GM10248 (cell line): ENCODE measurements around the gene MARK2.
A peak's percentile ranks its signal among the peaks of the same experiment; 100 is the strongest.

Experiments
- CTCF ChIA-PET: fragments of 300-600 bp; sonication (Branson Sonifier 250); formaldehyde crosslinking; extraction: SDS; loops from one replicate; lab custom pipeline; 2021; ENCODE audit warnings: antibody characterized with exemption; lab: Yijun Ruan, JAX
- POLR2A ChIA-PET: fragments of 350-650 bp; sonication (Branson Sonifier 250); formaldehyde crosslinking; extraction: SDS; loops from one replicate; lab custom pipeline; 2020; ENCODE audit warnings: antibody characterized with exemption; lab: Yijun Ruan, JAX
- DNase-seq: peaks from one replicate; pipeline ENCODE4 v3.0.0; 2012; ENCODE audit errors: extremely low spot score
- CTCF ChIP-seq: IDR thresholded peaks from 2 replicates; pipeline ENCODE4 v1.5.1; 2012; ENCODE audit warnings: mild to moderate bottlenecking, low read depth; ENCODE audit errors: extremely low read depth, missing control alignments, control extremely low read depth

The MARK2 gene

GRCh38 chr11:63829823-63830489 is 9.0 kb upstream of the MARK2 start:
- CTCF ChIA-PET = interaction anchor here (0.7 to 5.4 kb wide), 5 partner anchors 7 to 91 kb away, joined by 3 to 42 read pairs (median 3); partner anchors contain the start of gene MARK2
- DNase-seq = peak; percentile 41
- peak; percentile 31 for TF ChIP-seq CTCF
- POLR2A ChIA-PET = interaction anchor here (0.6 kb wide), 1 partner anchor 18 kb away, joined by 5 read pairs; no protein-coding TSS in a partner anchor

GRCh38 chr11:63831326-63831725 is 7.6 kb upstream of the MARK2 start:
- ChIA-PET CTCF (interaction anchor here (1.0 to 2.2 kb wide), 2 partner anchors 10 to 89 kb away, joined by 3 to 7 read pairs; no protein-coding TSS in a partner anchor), POLR2A (no interaction called here)
- no peak for TF ChIP-seq CTCF
- no peak for DNase-seq

- DNase-seq = no peak
- POLR2A ChIA-PET = no interaction called here
- CTCF ChIA-PET = interaction anchor here (1.5 to 9.3 kb wide), 2 partner anchors 112 to 116 kb away, joined by 3 to 129 read pairs; no protein-coding TSS in a partner anchor
- no peak for TF ChIP-seq CTCF
Measured at GRCh38 chr11:63832336-63832735, 6.6 kb upstream of the MARK2 start.

- ChIA-PET POLR2A (no interaction called here), CTCF (interaction anchor here (1.5 to 9.3 kb wide), 3 partner anchors 111 to 319 kb away, joined by 3 to 129 read pairs (median 3); no protein-coding TSS in a partner anchor)
- TF ChIP-seq CTCF = no peak
- DNase-seq = no peak
Measured at GRCh38 chr11:63833048-63833447, 5.9 kb upstream of the MARK2 start.

- no peak for DNase-seq
- no peak for TF ChIP-seq CTCF
- ChIA-PET POLR2A (interaction anchor here (0.8 kb wide), 1 partner anchor 104 kb away, joined by 3 read pairs; the partner anchor contains the start of gene NAA40), CTCF (interaction anchor here (0.9 to 9.3 kb wide), 7 partner anchors 42 to 317 kb away, joined by 3 to 129 read pairs (median 3); no protein-coding TSS in a partner anchor)
Measured at GRCh38 chr11:63834535-63835157, 4.3 kb upstream of the MARK2 start.

GRCh38 chr11:63835158-63835545 is 3.8 kb upstream of the MARK2 start:
- DNase-seq = no peak
- TF ChIP-seq CTCF = no peak
- CTCF ChIA-PET = interaction anchor here (0.9 to 9.3 kb wide), 7 partner anchors 8 to 314 kb away, joined by 3 to 129 read pairs (median 27); no protein-coding TSS in a partner anchor
- POLR2A ChIA-PET = no interaction called here
